HEK293 (cell line): ENCODE results near the gene FKBP3.
"Not testable (repeated sequence)": the region's sequence is repeated elsewhere in the genome, so short reads cannot be mapped to it uniquely, and the experiment has no call there.

ENCODE experiments used
- CTCF ChIA-PET: fragments of 350-600 bp; formaldehyde crosslinking; extraction: SDS; loops from one replicate; lab custom pipeline; 2021; ENCODE audit warnings: antibody characterized with exemption; lab: Yijun Ruan, JAX
- POLR2A ChIA-PET: fragments of 300-600 bp; formaldehyde crosslinking; extraction: SDS; loops from one replicate; lab custom pipeline; 2020; ENCODE audit warnings: antibody characterized with exemption, inconsistent platforms; lab: Yijun Ruan, JAX
- H3K27ac ChIP-seq: fragments of 200-500 bp; sonication (Bioruptor generic); 2 replicates; pipeline ENCODE4 v1.5.1; 2014; ENCODE audit warnings: low read depth, low read length, control low read depth, inconsistent platforms; ENCODE audit errors: extremely low read depth
- H3K36me3 ChIP-seq, 2 experiments: fragments of 200-500 bp in 1 of 2; sonication (Bioruptor generic) in 1 of 2; 1 replicate in 1 of 2; 2 replicates in 1 of 2; pipeline ENCODE4 v1.5.1; 2014 to 2017; ENCODE audit warnings: inconsistent platforms in 2 of 2, low read length in 2 of 2; ENCODE audit not compliant: control insufficient read depth in 2 of 2, insufficient read depth in 1 of 2
- H3K4me1 ChIP-seq: fragments of 200-500 bp; sonication (Bioruptor generic); 2 replicates; pipeline ENCODE4 v1.5.1; 2014; ENCODE audit warnings: mild to moderate bottlenecking, low read length, inconsistent platforms; ENCODE audit not compliant: control insufficient read depth, insufficient read depth
- H3K4me3 ChIP-seq: 2 replicates; pipeline ENCODE4 v1.5.1; 2011; ENCODE audit warnings: low read depth, mild to moderate bottlenecking, control low read depth, low read length, moderate library complexity
- H3K9me3 ChIP-seq: fragments of 200-500 bp; sonication (Bioruptor generic); 2 replicates; pipeline ENCODE4 v1.5.1; 2014; ENCODE audit warnings: low read depth, low read length, inconsistent platforms; ENCODE audit not compliant: control insufficient read depth, insufficient read depth
- IKZF3 ChIP-seq: fragments of 450-650 bp; IDR thresholded peaks from 2 replicates; pipeline ENCODE4 v1.5.0; 2018; ENCODE audit warnings: missing biosample characterization, mild to moderate bottlenecking, missing genetic modification characterization, moderate library complexity
- KLF16 ChIP-seq: fragments of 450-650 bp; formaldehyde crosslinking; IDR thresholded peaks from 2 replicates; pipeline ENCODE4 v1.5.1; 2017; ENCODE audit warnings: missing biosample characterization, missing genetic modification characterization
- KLF7 ChIP-seq: fragments of 450-650 bp; formaldehyde crosslinking; IDR thresholded peaks from 2 replicates; pipeline ENCODE4 v1.5.1; 2016; ENCODE audit warnings: missing biosample characterization, missing genetic modification characterization, borderline replicate concordance
- SETDB1 ChIP-seq: IDR thresholded peaks from one replicate; pipeline ENCODE4 v1.6.1; 2017; ENCODE audit warnings: mild to moderate bottlenecking, low read length, moderate library complexity, mixed read lengths; ENCODE audit not compliant: insufficient read length
- SP7 ChIP-seq: fragments of 450-650 bp; formaldehyde crosslinking; IDR thresholded peaks from 2 replicates; pipeline ENCODE4 v1.5.1; 2016; ENCODE audit warnings: missing biosample characterization, missing genetic modification characterization
- TRIM28 ChIP-seq: IDR thresholded peaks from 2 replicates; pipeline ENCODE4 v1.6.1; 2011; ENCODE audit warnings: low read length, control low read depth, borderline replicate concordance
- ZBTB7A ChIP-seq: fragments of 450-650 bp; formaldehyde crosslinking; IDR thresholded peaks from 2 replicates; pipeline ENCODE4 v1.5.1; 2016; ENCODE audit warnings: low read depth, missing biosample characterization, missing genetic modification characterization
- ZFP3 ChIP-seq: fragments of 450-650 bp; formaldehyde crosslinking; IDR thresholded peaks from 2 replicates; pipeline ENCODE4 v1.5.1; 2016; ENCODE audit warnings: low read depth, missing biosample characterization, missing genetic modification characterization
- ZNF10 ChIP-seq: fragments of 450-650 bp; formaldehyde crosslinking; IDR thresholded peaks from 2 replicates; pipeline ENCODE4 v1.5.1; 2017; ENCODE audit warnings: missing biosample characterization, missing genetic modification characterization
- ZNF324 ChIP-seq: fragments of 450-650 bp; formaldehyde crosslinking; IDR thresholded peaks from 2 replicates; pipeline ENCODE4 v1.5.1; 2016; ENCODE audit warnings: missing biosample characterization, missing genetic modification characterization
- ZNF391 ChIP-seq: fragments of 450-650 bp; formaldehyde crosslinking; IDR thresholded peaks from 2 replicates; pipeline ENCODE4 v1.5.1; 2016; ENCODE audit warnings: low read depth, missing biosample characterization, missing genetic modification characterization, borderline replicate concordance
- ZNF473 ChIP-seq: fragments of 450-650 bp; formaldehyde crosslinking; IDR thresholded peaks from 2 replicates; pipeline ENCODE4 v1.5.1; 2017; ENCODE audit warnings: missing biosample characterization, missing genetic modification characterization
- ZNF555 ChIP-seq: fragments of 450-650 bp; formaldehyde crosslinking; conservative IDR thresholded peaks from 2 replicates; pipeline ENCODE4 v1.5.1; 2017; ENCODE audit warnings: missing biosample characterization, mild to moderate bottlenecking, missing genetic modification characterization, inconsistent platforms
- ZNF624 ChIP-seq: fragments of 450-650 bp; formaldehyde crosslinking; IDR thresholded peaks from 2 replicates; pipeline ENCODE4 v1.5.1; 2017; ENCODE audit warnings: missing biosample characterization, missing genetic modification characterization
- ZNF670 ChIP-seq: fragments of 450-650 bp; formaldehyde crosslinking; IDR thresholded peaks from 2 replicates; pipeline ENCODE4 v1.5.1; 2016; ENCODE audit warnings: missing biosample characterization, missing genetic modification characterization, low read depth
- ZNF677 ChIP-seq: fragments of 450-650 bp; IDR thresholded peaks from 2 replicates; pipeline ENCODE4 v1.5.0; 2018; ENCODE audit warnings: missing biosample characterization, mild to moderate bottlenecking, missing genetic modification characterization, moderate library complexity
- ZNF777 ChIP-seq: fragments of 450-650 bp; formaldehyde crosslinking; IDR thresholded peaks from 2 replicates; pipeline ENCODE4 v1.5.1; 2017; ENCODE audit warnings: missing biosample characterization, missing genetic modification characterization, borderline replicate concordance
- ZNF830 ChIP-seq: fragments of 450-650 bp; IDR thresholded peaks from 2 replicates; pipeline ENCODE4 v1.5.0; 2018; ENCODE audit warnings: missing biosample characterization, missing genetic modification characterization, low read depth, mild to moderate bottlenecking, moderate library complexity
- TF ChIP-seq, protein P1 (sequence below): fragments of 450-650 bp; formaldehyde crosslinking; IDR thresholded peaks from 2 replicates; pipeline ENCODE4 v1.5.1; 2016; ENCODE audit warnings: missing biosample characterization, missing genetic modification characterization
- TF ChIP-seq, protein P2 (sequence below): fragments of 450-650 bp; formaldehyde crosslinking; IDR thresholded peaks from 2 replicates; pipeline ENCODE4 v1.5.1; 2016; ENCODE audit warnings: missing biosample characterization, missing genetic modification characterization
- TF ChIP-seq, protein P3 (sequence below): fragments of 450-650 bp; formaldehyde crosslinking; IDR thresholded peaks from 2 replicates; pipeline ENCODE4 v1.5.1; 2016; ENCODE audit warnings: missing biosample characterization, missing genetic modification characterization
- TF ChIP-seq, protein P4 (sequence below): fragments of 450-650 bp; formaldehyde crosslinking; IDR thresholded peaks from 2 replicates; pipeline ENCODE4 v1.5.1; 2016; ENCODE audit warnings: missing biosample characterization, missing genetic modification characterization

The FKBP3 gene

DNA sequence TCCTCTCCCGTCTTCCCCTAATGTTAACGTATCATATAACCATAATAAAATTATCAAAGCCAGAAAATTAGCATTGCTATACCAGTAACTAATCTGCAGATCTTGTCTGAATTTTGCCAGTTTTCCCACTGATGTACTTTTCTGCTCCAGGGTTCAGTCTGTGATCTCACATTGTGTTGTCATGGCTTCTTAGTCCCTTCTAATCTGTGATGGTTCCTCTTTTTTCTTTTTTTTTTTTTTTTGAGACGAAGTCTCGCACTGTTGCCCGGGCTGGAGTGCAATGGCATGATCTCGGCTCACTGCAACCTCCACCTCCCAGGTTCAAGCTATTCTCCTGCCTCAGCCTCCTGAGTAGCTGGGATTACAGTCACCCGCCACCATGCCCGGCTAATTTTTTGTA lies 7.8 kb upstream of the FKBP3 start:
- H3K9me3 ChIP-seq, H3K4me1 ChIP-seq, H3K27ac ChIP-seq, POLR2A ChIA-PET, H3K4me3 ChIP-seq: not testable (repeated sequence)
- CTCF ChIA-PET: interaction anchor here (0.7 kb wide), 1 partner anchor 11 kb away, joined by 3 read pairs; no protein-coding TSS in a partner anchor
- peak; percentile 73; the same call in 1 of the 2 replicates for TF ChIP-seq ZNF677 (tag by site-specific recombination)
- peaks cover 3 to 11% of the 10 kb centered on the region in 2 experiments; a peak in 2 of 3 replicates for H3K36me3 ChIP-seq

DNA sequence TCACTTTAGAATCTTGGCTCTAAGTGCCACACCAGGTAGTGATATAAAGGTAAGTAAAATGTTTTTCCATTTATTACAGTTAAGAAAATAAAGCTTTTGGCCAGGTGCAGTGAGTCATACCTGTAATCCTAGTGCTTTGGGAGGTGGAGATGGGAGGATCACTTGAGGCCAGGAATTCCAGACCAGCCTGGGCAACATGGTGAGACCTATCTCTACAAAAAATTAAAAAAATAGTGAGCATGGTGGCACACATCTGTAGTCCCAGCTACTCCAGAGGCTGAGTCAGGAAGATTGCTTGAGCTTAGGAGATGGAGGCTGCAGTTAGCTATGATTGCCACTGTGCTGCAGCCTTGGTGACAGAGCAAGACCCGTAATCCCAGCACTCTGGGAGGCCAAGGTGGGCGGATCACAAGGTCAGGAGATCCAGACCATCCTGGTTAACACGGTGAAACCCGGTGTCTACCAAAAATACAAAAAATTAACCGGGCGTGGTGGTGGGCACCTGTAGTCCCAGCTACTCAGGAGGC lies 6.4 kb upstream of the FKBP3 start:
- Histone ChIP-seq H3K4me3 (no peak overlapping the region), H3K36me3 (peaks cover 3 to 11% of the 10 kb centered on the region in 2 experiments; a peak in 2 of 3 replicates), H3K27ac (no peak overlapping the region), H3K9me3 (no peaks in the 10 kb centered on the region), H3K4me1 (0 out of 2 replicates have a peak, but pooled peaks cover 3% of the 10 kb centered on the region)
- ChIA-PET CTCF (interaction anchor here (1.4 kb wide), 1 partner anchor 128 kb away, joined by 6 read pairs; no protein-coding TSS in a partner anchor), POLR2A (no interaction called here)
- TF ChIP-seq ZNF777 (tag by site-specific recombination): no peak
- TF ChIP-seq, protein P1, sequence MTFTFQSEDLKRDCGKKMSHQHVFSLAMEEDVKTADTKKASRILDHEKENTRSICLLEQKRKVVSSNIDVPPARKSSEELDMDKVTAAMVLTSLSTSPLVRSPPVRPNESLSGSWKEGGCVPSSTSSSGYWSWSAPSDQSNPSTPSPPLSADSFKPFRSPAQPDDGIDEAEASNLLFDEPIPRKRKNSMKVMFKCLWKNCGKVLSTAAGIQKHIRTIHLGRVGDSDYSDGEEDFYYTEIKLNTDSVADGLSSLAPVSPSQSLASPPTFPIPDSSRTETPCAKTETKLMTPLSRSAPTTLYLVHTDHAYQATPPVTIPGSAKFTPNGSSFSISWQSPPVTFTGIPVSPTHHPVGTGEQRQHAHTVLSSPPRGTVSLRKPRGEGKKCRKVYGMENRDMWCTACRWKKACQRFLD (tag by site-specific recombination): no peak
- TF ChIP-seq ZNF324 (tag by site-specific recombination): no peak
- TF ChIP-seq SETDB1: no peak
- no peak for TF ChIP-seq KLF16 (tag by site-specific recombination)
- TF ChIP-seq ZNF670 (tag by site-specific recombination): no peak
- TF ChIP-seq ZFP3 (tag by site-specific recombination): no peak
- no peak for TF ChIP-seq ZNF830 (tag by site-specific recombination)

DNA sequence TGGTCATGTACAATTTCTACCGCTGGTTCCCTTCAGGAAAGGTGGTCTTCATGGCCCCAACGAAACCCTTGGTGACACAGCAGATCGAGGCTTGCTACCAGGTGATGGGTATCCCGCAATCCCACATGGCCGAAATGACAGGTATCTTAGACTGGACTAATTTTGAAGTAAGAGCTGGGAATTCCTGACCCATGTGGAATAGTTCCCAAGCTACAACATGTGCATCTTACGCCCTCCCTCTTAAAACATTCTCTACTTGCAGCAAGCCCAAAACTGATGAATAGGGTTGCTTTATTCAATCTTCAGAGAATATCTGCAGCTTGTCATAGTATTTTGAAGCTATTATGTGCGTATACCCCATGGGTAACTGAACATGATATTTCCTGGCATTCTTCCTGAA lies 2.1 kb upstream of the FKBP3 start:
- peaks cover 0 to 8% of the 10 kb centered on the region in 2 experiments; a peak in 1 of 3 replicates for H3K36me3 ChIP-seq
- no peaks in the 10 kb centered on the region for H3K9me3 ChIP-seq
- ChIA-PET CTCF (interaction anchor here (1.4 to 1.5 kb wide), 2 partner anchors 117 to 132 kb away, joined by 3 to 6 read pairs; partner anchors contain the start of gene MIS18BP1), POLR2A (interaction anchor here (0.9 to 4.0 kb wide), 2 partner anchors 13 to 174 kb away, joined by 3 to 22 read pairs; partner anchors contain the start of genes KLHL28 and TOGARAM1)
- H3K27ac ChIP-seq: peak overlapping the region; percentile 73
- 0 out of 2 replicates have a peak, but pooled peaks cover 6% of the 10 kb centered on the region for H3K4me1 ChIP-seq
- H3K4me3 ChIP-seq: peak overlapping the region; percentile 97
- TF ChIP-seq ZNF555 (tag by site-specific recombination) (no peak), IKZF3 (tag by site-specific recombination) (no peak), ZBTB7A (tag by site-specific recombination) (no peak), KLF7 (no peak), TRIM28 (no peak), ZNF391 (tag by site-specific recombination) (no peak), ZNF473 (tag by site-specific recombination) (no peak), ZNF10 (tag by site-specific recombination) (no peak), ZNF624 (tag by site-specific recombination) (no peak), SP7 (tag by site-specific recombination) (no peak)
- TF ChIP-seq, protein P2, sequence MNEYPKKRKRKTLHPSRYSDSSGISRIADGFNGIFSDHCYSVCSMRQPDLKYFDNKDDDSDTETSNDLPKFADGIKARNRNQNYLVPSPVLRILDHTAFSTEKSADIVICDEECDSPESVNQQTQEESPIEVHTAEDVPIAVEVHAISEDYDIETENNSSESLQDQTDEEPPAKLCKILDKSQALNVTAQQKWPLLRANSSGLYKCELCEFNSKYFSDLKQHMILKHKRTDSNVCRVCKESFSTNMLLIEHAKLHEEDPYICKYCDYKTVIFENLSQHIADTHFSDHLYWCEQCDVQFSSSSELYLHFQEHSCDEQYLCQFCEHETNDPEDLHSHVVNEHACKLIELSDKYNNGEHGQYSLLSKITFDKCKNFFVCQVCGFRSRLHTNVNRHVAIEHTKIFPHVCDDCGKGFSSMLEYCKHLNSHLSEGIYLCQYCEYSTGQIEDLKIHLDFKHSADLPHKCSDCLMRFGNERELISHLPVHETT (tag by site-specific recombination): no peak
- TF ChIP-seq, protein P3, sequence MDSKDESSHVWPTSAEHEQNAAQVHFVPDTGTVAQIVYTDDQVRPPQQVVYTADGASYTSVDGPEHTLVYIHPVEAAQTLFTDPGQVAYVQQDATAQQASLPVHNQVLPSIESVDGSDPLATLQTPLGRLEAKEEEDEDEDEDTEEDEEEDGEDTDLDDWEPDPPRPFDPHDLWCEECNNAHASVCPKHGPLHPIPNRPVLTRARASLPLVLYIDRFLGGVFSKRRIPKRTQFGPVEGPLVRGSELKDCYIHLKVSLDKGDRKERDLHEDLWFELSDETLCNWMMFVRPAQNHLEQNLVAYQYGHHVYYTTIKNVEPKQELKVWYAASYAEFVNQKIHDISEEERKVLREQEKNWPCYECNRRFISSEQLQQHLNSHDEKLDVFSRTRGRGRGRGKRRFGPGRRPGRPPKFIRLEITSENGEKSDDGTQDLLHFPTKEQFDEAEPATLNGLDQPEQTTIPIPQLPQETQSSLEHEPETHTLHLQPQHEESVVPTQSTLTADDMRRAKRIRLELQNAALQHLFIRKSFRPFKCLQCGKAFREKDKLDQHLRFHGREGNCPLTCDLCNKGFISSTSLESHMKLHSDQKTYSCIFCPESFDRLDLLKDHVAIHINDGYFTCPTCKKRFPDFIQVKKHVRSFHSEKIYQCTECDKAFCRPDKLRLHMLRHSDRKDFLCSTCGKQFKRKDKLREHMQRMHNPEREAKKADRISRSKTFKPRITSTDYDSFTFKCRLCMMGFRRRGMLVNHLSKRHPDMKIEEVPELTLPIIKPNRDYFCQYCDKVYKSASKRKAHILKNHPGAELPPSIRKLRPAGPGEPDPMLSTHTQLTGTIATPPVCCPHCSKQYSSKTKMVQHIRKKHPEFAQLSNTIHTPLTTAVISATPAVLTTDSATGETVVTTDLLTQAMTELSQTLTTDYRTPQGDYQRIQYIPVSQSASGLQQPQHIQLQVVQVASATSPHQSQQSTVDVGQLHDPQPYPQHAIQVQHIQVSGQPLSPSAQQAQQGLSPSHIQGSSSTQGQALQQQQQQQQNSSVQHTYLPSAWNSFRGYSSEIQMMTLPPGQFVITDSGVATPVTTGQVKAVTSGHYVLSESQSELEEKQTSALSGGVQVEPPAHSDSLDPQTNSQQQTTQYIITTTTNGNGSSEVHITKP: no peak
- TF ChIP-seq, protein P4, sequence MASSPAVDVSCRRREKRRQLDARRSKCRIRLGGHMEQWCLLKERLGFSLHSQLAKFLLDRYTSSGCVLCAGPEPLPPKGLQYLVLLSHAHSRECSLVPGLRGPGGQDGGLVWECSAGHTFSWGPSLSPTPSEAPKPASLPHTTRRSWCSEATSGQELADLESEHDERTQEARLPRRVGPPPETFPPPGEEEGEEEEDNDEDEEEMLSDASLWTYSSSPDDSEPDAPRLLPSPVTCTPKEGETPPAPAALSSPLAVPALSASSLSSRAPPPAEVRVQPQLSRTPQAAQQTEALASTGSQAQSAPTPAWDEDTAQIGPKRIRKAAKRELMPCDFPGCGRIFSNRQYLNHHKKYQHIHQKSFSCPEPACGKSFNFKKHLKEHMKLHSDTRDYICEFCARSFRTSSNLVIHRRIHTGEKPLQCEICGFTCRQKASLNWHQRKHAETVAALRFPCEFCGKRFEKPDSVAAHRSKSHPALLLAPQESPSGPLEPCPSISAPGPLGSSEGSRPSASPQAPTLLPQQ (tag by site-specific recombination): no peak
